HG02571 (cell line): ENCODE data around the gene GNG12.
A peak's percentile ranks its signal among the peaks of the same experiment; 100 is the strongest.
"Not testable (repeated sequence)": the region's sequence is repeated elsewhere in the genome, so short reads cannot be mapped to it uniquely, and the experiment has no call there.

Experiments
- ATAC-seq: cut with Tn5 transposase; IDR thresholded peaks from one replicate; pipeline ENCODE4 v1.9.1; 2021; ENCODE audit warnings: mild to moderate bottlenecking, moderate library complexity; ENCODE audit not compliant: unreplicated experiment

GNG12 gene

GRCh38 chr1:67735806-67736627, 97.2 kb downstream of the GNG12 start:
- peak; percentile 98 for ATAC-seq

GRCh38 chr1:67735206-67735605, 98.1 kb downstream of the GNG12 start:
- no peak for ATAC-seq

- no peak for ATAC-seq
These were observed 99.0 kb downstream of the GNG12 start for GRCh38 chr1:67734323-67734690.

GRCh38 chr1:67733681-67734322, 99.5 kb downstream of the GNG12 start:
- ATAC-seq = no peak

- no peak for ATAC-seq
These were observed 100.5 kb downstream of the GNG12 start for GRCh38 chr1:67732750-67733151.

- no peak for ATAC-seq
These were observed 101.9 kb downstream of the GNG12 start for GRCh38 chr1:67731322-67731721.

- not testable (repeated sequence) for ATAC-seq
These were observed 103.0 kb downstream of the GNG12 start for GRCh38 chr1:67730312-67730711.

- ATAC-seq = no peak
These were observed 103.4 kb downstream of the GNG12 start for GRCh38 chr1:67729872-67730271.

- ATAC-seq = no peak
These were observed 107.0 kb downstream of the GNG12 start for GRCh38 chr1:67726224-67726623.

GRCh38 chr1:67724928-67725560, 108.2 kb downstream of the GNG12 start:
- no peak for ATAC-seq

- peak; percentile 67 for ATAC-seq
These were observed 109.6 kb downstream of the GNG12 start for GRCh38 chr1:67723620-67724019.

GRCh38 chr1:67723126-67723525, 110.1 kb downstream of the GNG12 start:
- ATAC-seq = no peak

GRCh38 chr1:67722292-67722944, 110.8 kb downstream of the GNG12 start:
- ATAC-seq = no peak

- no peak for ATAC-seq
These were observed 111.5 kb downstream of the GNG12 start for GRCh38 chr1:67721650-67722291.

GRCh38 chr1:67721112-67721511, 112.2 kb downstream of the GNG12 start:
- no peak for ATAC-seq

GRCh38 chr1:67719329-67720196, 113.7 kb downstream of the GNG12 start:
- ATAC-seq = no peak

- no peak for ATAC-seq
These were observed 115.4 kb downstream of the GNG12 start for GRCh38 chr1:67717876-67718275.

GRCh38 chr1:67716800-67717199, 116.5 kb downstream of the GNG12 start:
- ATAC-seq = no peak

GRCh38 chr1:67715819-67716218, 117.4 kb downstream of the GNG12 start:
- no peak for ATAC-seq
